NT2/D1 (cell line): ENCODE data around the gene SLC66A3.

ENCODE experiments used
- DNase-seq: peaks from one replicate; pipeline ENCODE4 v3.0.0-alpha.2; 2011; ENCODE audit warnings: low read depth, low spot score
- H3K27me3 ChIP-seq: 2 replicates; pipeline ENCODE4 v1.6.0; 2011; ENCODE audit warnings: mild to moderate bottlenecking; ENCODE audit not compliant: insufficient read length, insufficient read depth
- H3K36me3 ChIP-seq: 2 replicates; pipeline ENCODE4 v1.6.1; 2011; ENCODE audit warnings: mild to moderate bottlenecking, low read length, mixed read lengths; ENCODE audit not compliant: insufficient read depth, insufficient read length
- H3K4me1 ChIP-seq: 2 replicates; pipeline ENCODE4 v1.5.1; 2011; ENCODE audit not compliant: insufficient read depth, insufficient read length
- H3K4me3 ChIP-seq: 2 replicates; pipeline ENCODE4 v1.5.1; 2011; ENCODE audit warnings: low read depth; ENCODE audit not compliant: insufficient read length
- H3K9ac ChIP-seq: 2 replicates; pipeline ENCODE4 v1.6.0; 2011; ENCODE audit warnings: low read depth; ENCODE audit not compliant: insufficient read length
- H3K9me3 ChIP-seq: 2 replicates; pipeline ENCODE4 v1.5.1; 2011; ENCODE audit warnings: mild to moderate bottlenecking, low read length; ENCODE audit not compliant: insufficient read depth
- SUZ12 ChIP-seq: IDR thresholded peaks from 2 replicates; pipeline ENCODE4 v1.6.1; 2011; ENCODE audit not compliant: insufficient read length, insufficient read depth; ENCODE audit errors: extremely low read depth
- YY1 ChIP-seq: IDR thresholded peaks from 2 replicates; pipeline ENCODE4 v1.6.1; 2011; ENCODE audit not compliant: insufficient read length, insufficient read depth
- ZNF274 ChIP-seq: IDR thresholded peaks from 2 replicates; pipeline ENCODE4 v1.6.1; 2011; ENCODE audit warnings: mild to moderate bottlenecking, low read depth, low read length

The SLC66A3 gene

GRCh38 chr2:11122380-11122779 is 32.9 kb upstream of the SLC66A3 start:
- H3K9ac ChIP-seq = no peak overlapping the region
- no peaks in the 10 kb centered on the region for H3K36me3 ChIP-seq
- TF ChIP-seq ZNF274 (no peak), SUZ12 (no peak), YY1 (no peak)
- no peaks in the 10 kb centered on the region for H3K4me1 ChIP-seq
- H3K27me3 ChIP-seq = no peaks in the 10 kb centered on the region
- no peak overlapping the region for H3K4me3 ChIP-seq
- H3K9me3 ChIP-seq = no peaks in the 10 kb centered on the region
- no peak for DNase-seq

GRCh38 chr2:11123001-11123809 is 32.1 kb upstream of the SLC66A3 start:
- H3K9ac ChIP-seq = no peak overlapping the region
- no peaks in the 10 kb centered on the region for H3K36me3 ChIP-seq
- no peak for TF ChIP-seq YY1
- no peak for TF ChIP-seq SUZ12
- H3K4me1 ChIP-seq = no peaks in the 10 kb centered on the region
- H3K9me3 ChIP-seq = no peaks in the 10 kb centered on the region
- H3K4me3 ChIP-seq = no peak overlapping the region
- DNase-seq = no peak
- H3K27me3 ChIP-seq = no peaks in the 10 kb centered on the region

GRCh38 chr2:11123856-11124759 is 31.2 kb upstream of the SLC66A3 start:
- DNase-seq = peak; percentile 66
- no peak overlapping the region for H3K4me3 ChIP-seq
- H3K9me3 ChIP-seq = no peaks in the 10 kb centered on the region
- H3K36me3 ChIP-seq = no peaks in the 10 kb centered on the region
- TF ChIP-seq ZNF274 = no peak
- no peak for TF ChIP-seq YY1
- TF ChIP-seq SUZ12 = no peak
- no peaks in the 10 kb centered on the region for H3K4me1 ChIP-seq
- no peaks in the 10 kb centered on the region for H3K27me3 ChIP-seq
- no peak overlapping the region for H3K9ac ChIP-seq

GRCh38 chr2:11124760-11125068 is 30.6 kb upstream of the SLC66A3 start:
- TF ChIP-seq YY1 = no peak
- no peaks in the 10 kb centered on the region for H3K4me1 ChIP-seq
- no peaks in the 10 kb centered on the region for H3K36me3 ChIP-seq
- H3K4me3 ChIP-seq = no peak overlapping the region
- H3K9ac ChIP-seq = no peak overlapping the region
- no peak for DNase-seq
- H3K27me3 ChIP-seq = no peaks in the 10 kb centered on the region
- H3K9me3 ChIP-seq = no peaks in the 10 kb centered on the region

GRCh38 chr2:11127761-11128160 is 27.5 kb upstream of the SLC66A3 start:
- Histone ChIP-seq H3K9ac (no peak overlapping the region), H3K4me1 (no peaks in the 10 kb centered on the region), H3K9me3 (no peaks in the 10 kb centered on the region), H3K27me3 (no peaks in the 10 kb centered on the region), H3K36me3 (no peaks in the 10 kb centered on the region), H3K4me3 (no peak overlapping the region)
- no peak for DNase-seq
- no peak for TF ChIP-seq ZNF274
- no peak for TF ChIP-seq YY1
- no peak for TF ChIP-seq SUZ12

- H3K27me3 ChIP-seq = no peaks in the 10 kb centered on the region
- TF ChIP-seq SUZ12 (no peak), ZNF274 (no peak), YY1 (no peak)
- DNase-seq = no peak
These were observed 26.9 kb upstream of the SLC66A3 start for GRCh38 chr2:11128243-11128951.

More at GRCh38 chr2:11128243-11128951, 26.9 kb upstream of the SLC66A3 start:
- no peaks in the 10 kb centered on the region for H3K36me3 ChIP-seq
- no peaks in the 10 kb centered on the region for H3K9me3 ChIP-seq
- no peak overlapping the region for H3K9ac ChIP-seq
- no peak overlapping the region for H3K4me3 ChIP-seq
- H3K4me1 ChIP-seq = peaks cover 4% of the 10 kb centered on the region
